HK-2 (cell line): Measurements from ENCODE around the gene C1QA.

Experiments
- DNase-seq: peaks from one replicate; pipeline ENCODE4 v3.0.0-alpha.2; 2018; ENCODE audit not compliant: unreplicated experiment

The C1QA gene

GRCh38 chr1:22636353-22636752 is at the start of gene C1QA:
Gene C1QA (plus strand): TSS chr1:22636628. CDS start chr1:22637617, 989 bp downstream.
- DNase-seq = no peak

- DNase-seq = no peak
Measured at GRCh38 chr1:22587247-22587646, 49.2 kb upstream of the C1QA start.

DNA sequence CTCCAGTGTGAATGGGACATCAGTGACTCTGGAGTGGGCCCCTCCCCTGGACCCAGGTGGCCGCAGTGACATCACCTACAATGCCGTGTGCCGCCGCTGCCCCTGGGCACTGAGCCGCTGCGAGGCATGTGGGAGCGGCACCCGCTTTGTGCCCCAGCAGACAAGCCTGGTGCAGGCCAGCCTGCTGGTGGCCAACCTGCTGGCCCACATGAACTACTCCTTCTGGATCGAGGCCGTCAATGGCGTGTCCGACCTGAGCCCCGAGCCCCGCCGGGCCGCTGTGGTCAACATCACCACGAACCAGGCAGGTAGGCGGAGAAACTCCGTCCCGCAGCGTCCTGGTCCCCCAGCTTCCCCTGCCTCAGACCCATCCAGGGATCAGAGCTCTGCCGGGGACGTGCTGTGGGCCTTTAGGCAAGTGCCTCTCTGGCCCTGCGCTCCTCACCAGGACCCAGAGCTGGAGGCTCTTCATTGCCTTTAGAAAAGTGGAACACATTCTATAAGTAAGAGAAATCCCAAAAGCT is 47.5 kb upstream of the C1QA start:
- DNase-seq = no peak

DNA sequence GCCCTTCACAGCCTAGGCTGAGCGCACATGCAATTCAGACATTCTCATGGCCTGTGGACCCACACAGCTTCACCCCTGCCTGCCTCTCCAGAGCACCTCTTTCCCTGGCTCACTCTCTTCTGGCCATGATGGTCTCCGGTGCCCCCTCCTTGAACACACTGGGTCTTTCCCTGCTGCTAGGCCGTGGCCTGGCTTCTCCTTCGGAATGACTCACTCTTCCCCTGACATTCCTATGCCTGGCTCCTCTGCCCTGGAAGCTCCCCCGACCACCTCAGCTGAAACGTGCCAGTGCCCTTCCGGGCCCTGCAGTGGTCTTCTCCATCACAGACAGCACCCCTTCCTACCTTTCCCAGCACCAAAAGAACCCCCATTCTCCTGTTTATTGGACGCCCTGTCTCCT is 44.9 kb upstream of the C1QA start:
- DNase-seq = no peak

- no peak for DNase-seq
Measured at GRCh38 chr1:22592051-22592450, 44.4 kb upstream of the C1QA start.

GRCh38 chr1:22592919-22593790 is 43.3 kb upstream of the C1QA start:
- no peak for DNase-seq

- DNase-seq = no peak
Measured at GRCh38 chr1:22594396-22594795, 42.0 kb upstream of the C1QA start.

- no peak for DNase-seq
Measured at GRCh38 chr1:22595108-22595507, 41.3 kb upstream of the C1QA start.

- no peak for DNase-seq
Measured at GRCh38 chr1:22597301-22597965, 39.0 kb upstream of the C1QA start.

GRCh38 chr1:22597996-22598395 is 38.4 kb upstream of the C1QA start:
- no peak for DNase-seq

GRCh38 chr1:22598736-22599135 is 37.7 kb upstream of the C1QA start:
- DNase-seq = no peak

GRCh38 chr1:22600071-22600816 is 36.2 kb upstream of the C1QA start:
- no peak for DNase-seq

GRCh38 chr1:22600817-22601605 is 35.4 kb upstream of the C1QA start:
- no peak for DNase-seq

- DNase-seq = no peak
Measured at GRCh38 chr1:22601610-22602009, 34.8 kb upstream of the C1QA start.

DNA sequence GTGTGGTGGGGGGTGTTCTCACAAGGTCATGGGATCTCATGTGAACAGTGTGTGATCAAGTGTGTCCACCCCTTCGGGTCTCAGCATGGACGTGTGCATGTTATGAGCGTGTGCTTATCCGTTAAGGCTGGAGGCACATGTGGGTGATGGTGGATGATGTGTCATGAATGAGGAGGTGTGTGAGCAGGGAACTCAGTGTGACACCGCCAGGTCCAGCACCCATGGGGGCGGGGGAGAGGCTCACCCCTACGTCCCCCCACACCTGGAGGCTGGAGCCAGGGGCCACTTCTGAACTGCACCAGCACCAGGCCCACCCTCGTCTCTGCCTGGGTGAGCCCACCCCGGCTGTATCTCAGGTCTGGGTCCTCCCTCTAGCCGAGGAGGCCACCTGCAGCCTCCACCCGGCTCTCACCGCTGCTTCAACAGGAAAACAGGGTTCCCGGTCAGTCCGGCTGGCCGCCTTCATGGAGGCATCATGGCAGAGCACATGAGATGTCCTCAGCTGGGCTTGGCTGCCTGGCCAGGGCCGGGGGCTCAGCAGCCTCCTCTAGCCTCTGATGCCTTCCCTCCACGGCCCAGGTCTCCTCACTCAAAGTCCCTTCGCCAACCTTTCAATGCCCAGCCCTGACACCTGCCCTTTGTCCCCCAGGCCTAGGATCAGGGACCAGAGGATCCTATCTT is 34.2 kb upstream of the C1QA start:
- no peak for DNase-seq

DNA sequence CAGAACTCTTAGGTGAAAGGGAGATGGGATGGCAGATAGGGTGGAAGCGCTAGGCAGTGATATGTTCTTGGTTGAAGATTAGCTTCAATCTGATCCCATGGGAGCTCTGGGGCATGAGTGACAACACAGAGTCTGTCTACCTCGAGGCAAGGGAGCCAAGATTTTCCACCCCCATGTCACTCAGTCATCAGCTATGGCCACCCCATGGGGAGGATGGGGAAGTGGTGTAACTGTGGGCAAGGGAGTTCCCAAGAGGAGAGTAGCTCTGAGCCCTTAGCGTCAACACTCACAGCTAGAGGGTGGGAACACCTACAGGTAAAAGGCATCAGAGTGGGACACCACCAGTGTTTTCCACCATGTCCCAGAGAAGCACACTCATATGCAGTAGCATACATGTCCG is 30.3 kb upstream of the C1QA start:
- no peak for DNase-seq

- no peak for DNase-seq
Measured at GRCh38 chr1:22607154-22607553, 29.3 kb upstream of the C1QA start.

DNA sequence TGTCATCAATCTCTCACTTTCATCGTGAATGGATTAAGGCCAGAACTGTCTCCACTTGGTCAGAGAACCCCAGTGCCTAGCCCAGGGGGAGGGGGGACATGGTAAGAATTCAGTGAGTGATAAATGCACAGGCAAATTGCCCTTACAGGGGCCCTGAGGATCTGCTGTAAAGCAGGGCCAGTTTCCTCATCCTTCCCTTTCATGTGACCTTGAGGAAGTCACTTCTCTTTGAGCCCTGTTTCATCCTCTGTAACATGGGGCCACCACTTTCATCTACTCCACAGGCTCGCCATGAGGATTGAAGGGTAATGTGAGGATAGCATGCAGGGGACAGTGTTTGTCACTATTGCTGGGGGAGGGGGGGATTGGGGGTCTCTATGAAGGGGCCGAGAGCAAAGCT is 28.1 kb upstream of the C1QA start:
- DNase-seq = no peak

DNA sequence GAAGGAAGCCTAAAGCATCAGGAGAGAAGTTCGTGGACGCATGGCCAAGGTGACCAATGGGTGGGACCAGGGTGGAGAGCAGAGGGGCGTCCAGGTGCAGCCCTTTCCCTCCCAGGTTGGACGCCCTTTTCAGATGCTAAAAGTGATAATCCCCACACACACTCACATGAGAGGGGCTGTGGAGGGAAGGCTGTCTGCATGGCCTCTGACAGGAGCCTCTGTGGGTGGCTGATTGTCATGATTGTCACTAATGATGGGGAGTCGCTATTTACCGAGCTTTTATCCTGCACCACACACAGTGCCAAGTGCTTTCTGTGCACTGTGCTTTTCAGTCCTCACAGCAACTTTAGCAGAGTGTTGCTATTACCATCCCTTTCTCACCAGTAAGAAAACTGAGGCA is 27.1 kb upstream of the C1QA start:
- no peak for DNase-seq

DNA sequence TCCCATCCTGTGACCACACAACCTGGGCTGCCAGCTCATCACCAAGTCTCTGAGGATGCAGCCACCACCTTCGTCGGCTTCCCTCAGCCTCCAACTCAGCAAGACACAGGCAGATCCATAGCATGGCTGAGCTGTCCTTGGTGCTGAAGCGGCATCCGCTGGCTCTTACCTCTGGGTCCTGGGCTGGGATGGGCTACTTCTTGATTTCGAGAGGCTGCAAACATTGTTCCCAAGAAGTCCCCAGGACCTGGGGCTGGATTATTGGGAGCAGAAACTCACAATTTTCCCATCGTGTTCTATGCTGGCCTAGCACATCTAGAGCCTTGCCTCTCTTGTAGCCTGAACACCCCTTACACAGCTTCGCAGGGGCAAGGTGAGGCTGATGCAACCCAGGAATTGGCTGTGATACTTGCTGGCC is 24.9 kb upstream of the C1QA start:
- peak; percentile 69 for DNase-seq
